HG02642 (cell line): ENCODE measurements around the gene SMC1B.
"Not testable (repeated sequence)": the region's sequence is repeated elsewhere in the genome, so short reads cannot be mapped to it uniquely, and the experiment has no call there.

Source experiments
- ATAC-seq: cut with Tn5 transposase; IDR thresholded peaks from one replicate; pipeline ENCODE4 v1.9.1; 2021; ENCODE audit warnings: mild to moderate bottlenecking; ENCODE audit not compliant: unreplicated experiment, poor library complexity

Gene SMC1B

DNA sequence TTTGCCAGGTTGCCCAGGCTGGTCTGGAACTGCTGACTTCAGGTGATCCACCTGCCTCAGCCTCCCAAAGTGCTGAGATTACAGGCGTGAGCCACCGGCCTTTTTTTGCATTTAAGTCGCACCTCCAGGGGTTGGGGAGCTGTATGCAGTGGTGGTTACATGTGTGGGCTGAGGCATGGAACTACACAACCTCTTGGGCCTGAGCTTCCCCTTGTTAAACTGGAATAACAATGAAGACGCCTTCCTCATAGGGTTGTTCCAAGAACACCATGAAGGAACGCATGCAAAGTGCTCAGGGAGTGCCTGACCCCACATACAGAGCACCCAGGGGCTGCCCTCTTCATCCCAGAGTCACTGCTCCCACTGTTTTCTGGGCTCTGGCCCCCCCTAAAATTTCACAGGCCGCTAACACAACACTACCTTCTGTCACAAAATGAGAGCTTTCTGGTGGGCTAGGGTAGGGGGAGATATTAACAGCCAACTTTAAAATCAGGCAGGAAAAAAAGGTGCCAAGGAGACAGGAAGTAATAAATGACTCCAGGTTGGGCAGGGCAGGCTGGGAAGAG, 104.9 kb downstream of the SMC1B start:
- ATAC-seq: no peak

DNA sequence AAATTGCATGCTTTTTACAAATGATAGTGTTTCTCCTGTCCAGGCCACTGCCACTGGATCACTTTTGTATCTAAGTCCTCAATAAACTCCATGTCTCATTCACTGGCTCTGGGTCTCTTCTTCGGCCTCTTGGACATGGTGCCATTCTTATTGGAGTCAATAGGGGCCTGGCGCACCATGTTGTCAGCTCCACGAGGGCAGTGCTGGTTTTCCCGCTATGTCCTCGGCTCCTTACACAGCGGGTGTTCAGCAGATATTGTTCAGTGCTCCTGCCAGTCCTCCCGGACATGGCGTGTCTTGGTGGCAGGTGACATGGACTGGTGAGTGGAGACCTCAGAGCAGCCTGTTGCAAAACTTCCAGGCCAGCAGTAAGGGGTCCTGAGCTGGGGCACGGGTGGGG, 107.3 kb downstream of the SMC1B start:
- ATAC-seq: no peak

DNA sequence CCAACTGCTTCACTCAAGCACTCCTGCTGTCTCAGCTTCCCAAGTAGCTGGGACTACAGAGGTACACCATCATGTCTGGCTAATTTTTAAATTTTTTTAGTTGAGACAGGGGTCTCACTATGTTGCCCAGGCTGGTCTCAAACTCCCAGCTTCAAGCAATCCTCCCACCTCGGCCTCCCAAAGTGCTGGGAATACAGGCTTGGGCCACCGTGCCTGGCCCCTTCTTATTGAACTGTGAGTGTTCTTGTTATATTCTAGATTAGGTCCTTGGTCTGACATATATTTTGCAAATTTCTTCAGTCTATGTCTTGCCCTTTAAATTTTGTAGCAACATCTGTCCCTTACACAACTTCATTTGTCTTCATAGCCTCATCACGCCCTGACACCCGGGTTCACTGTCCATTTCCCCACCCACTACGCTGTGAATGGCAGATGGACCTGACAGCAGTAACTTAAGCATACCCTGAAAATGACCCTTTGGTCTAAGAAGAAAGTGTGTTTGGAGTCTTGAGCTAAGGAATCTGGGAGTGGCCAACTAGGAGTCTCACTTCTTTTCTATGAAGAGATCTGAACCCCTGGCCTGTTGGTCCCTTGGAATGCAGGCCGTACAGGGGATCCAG, 107.8 kb downstream of the SMC1B start:
- ATAC-seq: no peak

DNA sequence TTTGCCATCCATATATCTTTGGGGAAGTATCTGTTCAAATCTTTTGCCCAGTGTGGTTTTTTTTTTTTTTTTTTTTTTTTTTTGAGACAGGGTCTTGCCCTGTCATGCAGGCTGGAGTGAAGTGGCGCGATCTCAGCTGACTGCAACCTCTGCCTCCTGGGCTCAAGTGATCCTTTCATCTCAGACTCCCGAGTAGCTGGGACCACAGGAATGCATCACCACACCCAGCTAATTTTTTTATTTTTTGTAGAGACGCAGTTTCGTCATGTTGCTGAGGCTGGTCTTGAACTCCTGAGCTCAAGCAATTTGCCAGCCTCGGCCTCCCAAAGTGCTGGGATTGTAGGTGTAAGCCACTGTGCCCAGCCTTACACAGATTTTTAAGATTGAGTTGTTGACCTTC, 108.4 kb downstream of the SMC1B start:
- no peak for ATAC-seq

DNA sequence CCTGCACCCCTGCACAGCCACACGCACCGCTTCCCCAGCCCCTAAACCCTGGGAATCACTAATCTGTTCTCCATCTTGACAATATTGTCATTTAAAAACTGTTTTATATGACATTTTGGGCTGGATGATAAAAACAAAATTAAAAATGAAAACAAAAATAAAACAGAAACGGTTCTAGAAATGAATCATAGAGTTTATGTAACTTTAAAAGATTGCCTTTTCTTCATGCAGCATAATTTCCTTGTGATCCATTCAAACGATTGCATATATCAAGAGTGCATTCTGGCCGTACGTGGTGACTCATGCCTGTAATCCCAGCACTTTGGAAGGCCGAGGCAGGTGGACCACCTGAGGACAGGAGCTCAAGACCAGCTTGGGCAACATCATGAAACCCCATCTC, 110.2 kb downstream of the SMC1B start:
- no peak for ATAC-seq

DNA sequence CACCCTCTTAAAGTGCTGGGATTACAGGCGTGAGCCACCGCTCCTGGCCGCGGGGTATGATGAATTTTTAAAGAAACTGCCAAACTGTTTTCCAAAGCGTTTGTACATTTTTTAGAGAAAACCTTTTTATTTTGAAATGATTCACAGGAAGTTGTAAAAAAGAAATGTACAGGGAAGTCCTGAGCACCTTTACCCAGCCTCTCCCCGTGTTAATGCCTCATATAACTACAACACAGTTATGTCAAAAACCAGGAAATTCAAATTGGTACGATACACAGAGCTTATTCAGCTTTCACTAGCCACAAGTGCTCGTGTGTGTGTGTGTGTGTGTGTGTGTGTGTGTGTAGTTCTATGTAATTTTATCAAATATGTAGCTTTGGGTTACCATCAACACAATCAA, 110.6 kb downstream of the SMC1B start:
- no peak for ATAC-seq

DNA sequence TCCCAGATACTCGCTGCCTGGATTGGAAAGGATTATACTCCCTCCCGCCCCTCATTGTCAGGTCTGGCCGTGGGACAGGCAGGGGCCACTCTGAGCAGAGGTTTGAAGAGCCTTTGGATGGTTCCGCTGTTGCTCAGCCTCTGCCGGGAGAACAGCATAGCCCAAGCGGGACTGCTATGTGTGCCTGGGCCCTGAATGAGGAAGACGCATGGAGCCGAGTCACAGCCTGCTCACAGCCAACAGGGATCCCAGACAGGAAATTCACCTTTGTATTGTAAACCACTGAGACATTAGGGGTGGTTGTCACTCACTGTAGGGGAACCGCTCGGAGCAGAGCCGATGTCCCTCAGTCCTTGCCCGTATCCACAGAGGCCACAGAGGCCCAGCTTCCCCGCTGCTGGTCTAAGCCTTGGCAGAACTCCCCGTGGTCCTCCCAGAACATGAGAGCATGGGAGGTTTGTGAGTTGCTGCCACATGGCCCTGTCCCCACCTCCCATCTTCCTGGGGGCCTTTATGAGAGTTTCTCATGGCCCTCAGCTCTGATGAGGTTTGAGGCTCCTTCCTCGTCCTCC, 114.4 kb downstream of the SMC1B start:
- ATAC-seq: no peak

DNA sequence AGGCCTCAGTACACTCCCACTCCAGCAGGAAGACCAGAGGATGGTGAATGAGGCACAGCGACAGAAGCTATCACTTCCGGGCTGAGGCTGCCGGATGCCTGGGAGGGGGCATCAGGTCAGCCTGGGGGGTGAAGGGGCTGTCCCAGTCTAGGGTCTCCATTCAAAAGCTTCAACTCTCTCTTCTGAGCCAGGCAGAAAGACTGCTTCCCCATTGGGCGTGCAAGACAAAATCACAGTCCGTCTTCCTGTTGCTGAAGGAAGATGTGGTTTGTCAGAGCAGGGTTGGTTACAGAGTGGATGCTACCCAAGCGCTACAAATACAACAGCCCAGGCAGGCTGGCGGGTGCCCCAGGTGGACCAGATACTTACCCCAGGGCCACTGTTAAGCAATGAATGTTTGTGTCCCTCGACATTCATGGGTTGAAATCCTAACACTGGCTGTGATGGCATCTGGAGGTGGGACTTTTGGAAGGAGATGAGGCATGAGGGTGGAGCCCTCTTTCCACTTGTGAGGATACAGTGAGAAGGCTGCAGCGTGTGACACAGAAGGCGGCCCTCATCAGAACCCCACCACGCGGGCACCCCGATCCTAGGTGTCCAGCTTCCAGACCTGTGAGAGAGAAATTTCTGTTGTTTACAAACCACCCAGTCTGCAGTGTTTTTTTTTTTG, 116.6 kb downstream of the SMC1B start:
- ATAC-seq: no peak

DNA sequence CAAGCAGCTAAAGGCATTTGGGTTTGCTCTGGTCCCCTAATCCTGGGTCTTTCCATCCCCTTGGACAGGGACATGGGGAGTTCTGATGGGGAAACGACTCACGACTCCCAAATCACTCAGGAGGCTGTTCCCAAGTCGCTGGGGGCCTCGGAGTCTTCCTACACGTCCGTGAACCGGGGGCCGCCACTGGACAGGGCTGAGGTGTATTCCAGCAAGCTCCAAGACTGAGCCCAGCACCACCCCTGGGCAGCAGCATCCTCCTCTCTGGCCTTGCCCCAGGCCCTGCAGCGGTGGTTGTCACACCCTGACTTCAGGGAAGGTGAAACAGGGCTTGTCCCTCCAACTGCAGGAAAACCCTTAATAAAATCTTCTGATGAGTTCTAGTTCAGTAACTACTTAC, 117.9 kb downstream of the SMC1B start:
- ATAC-seq: no peak

DNA sequence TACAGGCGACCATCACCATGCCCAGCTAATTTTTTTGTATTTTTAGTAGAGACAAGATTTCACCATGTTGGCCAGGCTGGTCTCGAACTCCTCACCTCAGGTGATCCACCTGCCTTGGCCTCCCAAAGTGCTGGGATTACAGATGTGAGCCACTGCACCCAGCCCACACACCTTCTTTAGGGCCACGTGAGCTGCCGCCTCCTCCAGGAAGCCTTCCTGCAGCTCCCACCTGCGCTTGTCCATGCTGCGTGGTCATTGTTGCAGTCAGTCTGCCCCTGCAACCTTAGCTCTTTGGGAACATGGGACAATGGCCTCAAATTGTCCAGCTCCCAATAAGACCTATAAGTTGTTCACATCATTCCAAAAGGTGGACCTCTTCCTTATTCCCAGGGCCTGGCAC, 118.4 kb downstream of the SMC1B start:
- not testable (repeated sequence) for ATAC-seq
